HUES64 (cell line): Measurements from ENCODE around the gene GPR180.

ENCODE experiments used
- H3K27ac ChIP-seq: 2 replicates; pipeline ENCODE4 v1.7.0; 2013; ENCODE audit warnings: low read depth, low read length, inconsistent platforms
- H3K27me3 ChIP-seq: 2 replicates; pipeline ENCODE4 v1.6.1; 2013; ENCODE audit warnings: mild to moderate bottlenecking, low read length; ENCODE audit not compliant: insufficient read depth
- H3K36me3 ChIP-seq: 2 replicates; pipeline ENCODE4 v1.6.1; 2013; ENCODE audit warnings: mild to moderate bottlenecking, low read length; ENCODE audit not compliant: insufficient read depth
- H3K4me1 ChIP-seq: 2 replicates; pipeline ENCODE4 v1.6.1; 2013; ENCODE audit warnings: mild to moderate bottlenecking, low read length, moderate library complexity; ENCODE audit not compliant: insufficient read depth
- H3K4me3 ChIP-seq: 2 replicates; pipeline ENCODE4 v1.5.1; 2013; ENCODE audit warnings: mild to moderate bottlenecking, low read length, moderate library complexity
- H3K9ac ChIP-seq: 2 replicates; pipeline ENCODE4 v1.6.1; 2013; ENCODE audit warnings: mild to moderate bottlenecking, low read depth, low read length
- H3K9me3 ChIP-seq: 2 replicates; pipeline ENCODE4 v1.6.1; 2013; ENCODE audit warnings: low read depth, low read length; ENCODE audit not compliant: insufficient read depth
- WGBS: fragments of 150-250, 120-280 bp; methylation state at CpG from one replicate; pipeline ENCODE4 v1.1.7; 2013; ENCODE audit warnings: missing lambda C conversion rate; 5-methylcytosine and 5-hydroxymethylcytosine counted together

The GPR180 gene

GRCh38 chr13:94656176-94656575 is 54.5 kb downstream of the GPR180 start:
- H3K9me3 ChIP-seq, result no peaks in the 10 kb centered on the region
- 93% methylated on average over 1 of the region's 1 CpG for WGBS
- H3K4me1 ChIP-seq, result peaks cover 11% of the 10 kb centered on the region; the same call in 1 of the 2 replicates
- H3K9ac ChIP-seq, result no peak overlapping the region
- H3K27me3 ChIP-seq, result no peaks in the 10 kb centered on the region
- no peak overlapping the region for H3K4me3 ChIP-seq
- H3K27ac ChIP-seq, result no peak overlapping the region
- no peaks in the 10 kb centered on the region for H3K36me3 ChIP-seq

- H3K4me1 ChIP-seq, result peaks cover 16% of the 10 kb centered on the region
- no peaks in the 10 kb centered on the region for H3K9me3 ChIP-seq
- 44% methylated on average over 1 of the region's 1 CpG for WGBS
- H3K9ac ChIP-seq, result no peak overlapping the region
- H3K27me3 ChIP-seq, result no peaks in the 10 kb centered on the region
- H3K4me3 ChIP-seq, result no peak overlapping the region
- H3K27ac ChIP-seq, result no peak overlapping the region
- no peaks in the 10 kb centered on the region for H3K36me3 ChIP-seq
Measured at GRCh38 chr13:94656766-94657165, 55.1 kb downstream of the GPR180 start.

GRCh38 chr13:94657167-94657566 is 55.5 kb downstream of the GPR180 start:
- Histone ChIP-seq H3K27me3 (no peaks in the 10 kb centered on the region), H3K36me3 (no peaks in the 10 kb centered on the region), H3K27ac (no peak overlapping the region), H3K4me1 (peaks cover 20% of the 10 kb centered on the region), H3K4me3 (no peak overlapping the region), H3K9me3 (no peaks in the 10 kb centered on the region), H3K9ac (no peak overlapping the region)
- 100% methylated on average over 4 of the region's 4 CpGs for WGBS

GRCh38 chr13:94658926-94659597 is 57.4 kb downstream of the GPR180 start:
- 77% methylated on average over 1 of the region's 1 CpG for WGBS
- H3K4me1 ChIP-seq, result peaks cover 28% of the 10 kb centered on the region
- H3K4me3 ChIP-seq, result no peak overlapping the region
- H3K27me3 ChIP-seq, result no peaks in the 10 kb centered on the region
- H3K36me3 ChIP-seq, result no peaks in the 10 kb centered on the region
- H3K27ac ChIP-seq, result no peak overlapping the region
- no peaks in the 10 kb centered on the region for H3K9me3 ChIP-seq
- H3K9ac ChIP-seq, result no peak overlapping the region

GRCh38 chr13:94659598-94659946 is 57.9 kb downstream of the GPR180 start:
- Histone ChIP-seq H3K36me3 (no peaks in the 10 kb centered on the region), H3K27me3 (no peaks in the 10 kb centered on the region), H3K9ac (no peak overlapping the region), H3K27ac (no peak overlapping the region), H3K4me1 (peaks cover 28% of the 10 kb centered on the region), H3K4me3 (no peak overlapping the region), H3K9me3 (no peaks in the 10 kb centered on the region)

GRCh38 chr13:94660695-94661326 is 59.2 kb downstream of the GPR180 start:
- WGBS, result 51% methylated on average over 6 of the region's 6 CpGs
- Histone ChIP-seq H3K36me3 (no peaks in the 10 kb centered on the region), H3K4me1 (peaks cover 28% of the 10 kb centered on the region), H3K27me3 (no peaks in the 10 kb centered on the region), H3K4me3 (no peak overlapping the region), H3K27ac (no peak overlapping the region), H3K9ac (no peak overlapping the region), H3K9me3 (no peaks in the 10 kb centered on the region)

- no peak overlapping the region for H3K4me3 ChIP-seq
- no peak overlapping the region for H3K9ac ChIP-seq
- no peaks in the 10 kb centered on the region for H3K9me3 ChIP-seq
- WGBS, result 77% methylated on average over 5 of the region's 5 CpGs
- H3K27ac ChIP-seq, result no peak overlapping the region
- no peaks in the 10 kb centered on the region for H3K27me3 ChIP-seq
- no peaks in the 10 kb centered on the region for H3K36me3 ChIP-seq
- H3K4me1 ChIP-seq, result peaks cover 28% of the 10 kb centered on the region
Measured at GRCh38 chr13:94661406-94661805, 59.7 kb downstream of the GPR180 start.

GRCh38 chr13:94662274-94662945 is 60.8 kb downstream of the GPR180 start:
- Histone ChIP-seq H3K4me3 (no peak overlapping the region), H3K36me3 (no peaks in the 10 kb centered on the region), H3K4me1 (peaks cover 21% of the 10 kb centered on the region), H3K27ac (no peak overlapping the region), H3K27me3 (no peaks in the 10 kb centered on the region), H3K9me3 (no peaks in the 10 kb centered on the region), H3K9ac (no peak overlapping the region)
- 62% methylated on average over 12 of the region's 12 CpGs for WGBS

- 87% methylated on average over 6 of the region's 7 CpGs for WGBS
- H3K4me3 ChIP-seq, result no peak overlapping the region
- H3K9me3 ChIP-seq, result no peaks in the 10 kb centered on the region
- no peaks in the 10 kb centered on the region for H3K36me3 ChIP-seq
- H3K4me1 ChIP-seq, result peaks cover 21% of the 10 kb centered on the region
- no peak overlapping the region for H3K9ac ChIP-seq
- no peak overlapping the region for H3K27ac ChIP-seq
- H3K27me3 ChIP-seq, result no peaks in the 10 kb centered on the region
Measured at GRCh38 chr13:94664889-94665288, 63.2 kb downstream of the GPR180 start.

GRCh38 chr13:94666065-94666464 is 64.4 kb downstream of the GPR180 start:
- 91% methylated on average over 7 of the region's 7 CpGs for WGBS
- no peak overlapping the region for H3K9ac ChIP-seq

GRCh38 chr13:94667190-94667589 is 65.5 kb downstream of the GPR180 start:
- H3K4me3 ChIP-seq, result no peak overlapping the region
- no peaks in the 10 kb centered on the region for H3K9me3 ChIP-seq
- no peaks in the 10 kb centered on the region for H3K36me3 ChIP-seq
- H3K27ac ChIP-seq, result no peak overlapping the region
- H3K9ac ChIP-seq, result no peak overlapping the region
- no peaks in the 10 kb centered on the region for H3K27me3 ChIP-seq
- H3K4me1 ChIP-seq, result peaks cover 7% of the 10 kb centered on the region
- WGBS, result 96% methylated on average over 2 of the region's 2 CpGs

More at GRCh38 chr13:94666065-94666464, 64.4 kb downstream of the GPR180 start:
- H3K36me3 ChIP-seq, result no peaks in the 10 kb centered on the region
- H3K27me3 ChIP-seq, result no peaks in the 10 kb centered on the region
- no peak overlapping the region for H3K27ac ChIP-seq
- no peaks in the 10 kb centered on the region for H3K9me3 ChIP-seq
- no peak overlapping the region for H3K4me3 ChIP-seq
- H3K4me1 ChIP-seq, result peaks cover 18% of the 10 kb centered on the region
